H1 (cell line): ENCODE results near the gene CUL4A. TPM values are rescaled to one million over a fixed set of nuclear protein-coding genes. Genes with fewer than 3 reads are reported as not detected.

ENCODE experiments used
- CHD7 ChIP-seq: fragments of 300-600 bp; sonication (generic); IDR thresholded peaks from 2 replicates; pipeline ENCODE4 v1.7.1; 2012; ENCODE audit warnings: low read length, moderate library complexity, mild to moderate bottlenecking, inconsistent platforms; ENCODE audit not compliant: insufficient replicate concordance
- E2F6 ChIP-seq: IDR thresholded peaks from 2 replicates; pipeline ENCODE4 v1.6.1; 2012; ENCODE audit warnings: inconsistent platforms
- EZH2 ChIP-seq: fragments of 200-600 bp; sonication (generic); IDR thresholded peaks from 2 replicates; pipeline ENCODE4 v1.7.1; 2012; ENCODE audit warnings: low read depth, mild to moderate bottlenecking, moderate library complexity, low read length, inconsistent platforms; ENCODE audit not compliant: severe bottlenecking
- GABPA ChIP-seq: IDR thresholded peaks from 2 replicates; pipeline ENCODE4 v1.6.1; 2011; ENCODE audit warnings: mild to moderate bottlenecking, low read length, moderate library complexity, borderline replicate concordance; ENCODE audit not compliant: insufficient read depth
- polyA plus RNA-seq, 7 experiments: library from polyadenylated mRNA; depleted of rRNA in 3 of 7; stranded (reverse) in 5 of 7; unstranded in 2 of 7; fragments of >200 nt in 5 of 7; fragments of 200-250 nt in 2 of 7; gene quantifications; 1 replicate in 5 of 7; 2 replicates in 1 of 7; 4 replicates in 1 of 7; pipeline versions ENCODE4 v1.2.1 to v1.2.3, GENCODE V29; 2011 to 2013; ENCODE audit warnings: missing spikeins in 2 of 7, mixed read lengths in 2 of 7
- total RNA-seq: library from RNA; stranded (reverse); fragmentation: NEBNext Ultra II Directional; extraction: Animal tissue kit (Norgen Biotek cat#: 25700); gene quantifications from 2 replicates; pipeline ENCODE4 v1.2.1, GENCODE V29; 2021

Gene CUL4A
- total and polyA plus RNA-seq, 2 of the 8 experiments (the other 6 are each of a cell fraction or from before 2014, with no cell fraction given): 54.7 to 101 TPM

GRCh38 chr13:113161433-113161832 is 48.0 kb upstream of the CUL4A start (continued):
- TF ChIP-seq CHD7: no peak
- no peak for TF ChIP-seq GABPA
- TF ChIP-seq E2F6: 0 out of 2 replicates have a peak, but pooled peaks have one; percentile 44
- no peak for TF ChIP-seq EZH2
